ENCODE measurements around the gene NCLN.
A peak's percentile ranks its signal among the peaks of the same experiment; 100 is the strongest.
"Not testable (repeated sequence)": the region's sequence is repeated elsewhere in the genome, so short reads cannot be mapped to it uniquely, and the experiment has no call there.

Gene NCLN

DNA sequence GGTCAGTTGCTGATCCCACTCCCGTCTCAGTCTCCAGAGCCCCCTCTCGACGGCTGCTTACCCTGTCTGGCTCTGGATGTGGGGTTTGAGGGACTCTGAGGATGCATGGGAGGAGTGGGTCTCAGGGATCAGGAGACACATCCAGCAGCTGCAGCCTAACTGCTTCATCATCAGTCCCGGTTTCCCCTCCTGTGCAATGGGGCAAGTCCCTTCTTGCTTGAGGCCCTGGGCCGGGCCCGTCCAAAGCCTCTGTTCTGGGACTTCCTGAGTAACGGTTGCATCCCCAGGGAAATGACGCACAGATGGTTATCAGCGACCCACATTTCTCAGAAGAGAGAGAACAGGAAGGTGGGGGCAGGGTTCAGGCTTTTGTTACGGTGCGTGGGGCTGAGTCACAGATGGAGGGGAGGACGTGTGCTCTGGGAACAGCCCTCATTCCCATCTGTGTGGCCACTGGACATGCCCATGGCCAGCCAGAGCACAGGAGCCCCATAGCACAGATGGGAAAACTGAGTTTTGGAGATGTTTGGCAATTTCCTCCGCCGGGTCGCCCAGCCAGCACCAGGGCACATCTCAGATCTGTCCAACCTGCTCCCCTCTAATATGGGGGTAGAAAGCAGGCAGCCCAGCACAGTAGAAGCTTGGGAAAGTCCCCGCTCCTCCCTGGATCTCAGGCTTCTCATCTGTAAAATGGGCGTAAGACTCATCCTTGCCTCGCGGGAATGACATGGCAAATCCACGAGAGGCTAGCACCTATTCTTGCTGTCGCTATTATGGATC is 30.6 kb upstream of the NCLN start:
- DNase-seq (ENCODE audit: low spot score), result no peak

DNA sequence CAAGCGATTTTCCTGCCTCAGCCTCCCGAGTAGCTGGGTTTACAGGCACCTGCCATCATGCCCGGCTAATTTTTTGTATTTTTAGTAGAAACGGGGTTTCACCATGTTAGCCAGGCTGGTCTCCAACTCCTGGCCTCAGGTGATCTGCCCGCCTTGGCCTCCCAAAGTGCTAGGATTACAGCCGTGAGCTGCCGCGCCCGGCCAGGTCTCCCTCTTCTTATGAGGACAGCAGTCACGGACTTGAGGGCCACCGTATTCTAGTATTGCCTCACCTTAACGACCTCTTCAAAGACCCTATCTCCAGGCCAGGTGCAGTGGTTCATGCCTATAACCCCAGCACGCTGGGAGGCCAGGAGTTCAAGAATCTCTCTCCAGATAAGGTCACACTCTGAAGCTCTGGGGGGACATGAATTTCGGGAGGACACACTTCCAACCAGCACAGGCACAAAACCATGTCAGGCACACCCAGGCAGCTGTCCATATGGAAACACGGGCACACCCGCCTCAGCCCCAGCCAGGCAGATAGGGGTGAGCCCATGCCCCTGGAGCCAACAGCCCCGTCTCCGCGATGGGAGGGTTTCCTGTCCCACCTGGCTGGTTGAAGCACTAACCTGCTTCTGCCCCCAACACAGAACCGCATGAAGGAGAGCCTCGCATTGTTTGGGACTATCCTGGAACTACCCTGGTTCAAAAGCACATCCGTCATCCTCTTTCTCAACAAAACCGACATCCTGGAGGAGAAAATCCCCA is 28.5 kb upstream of the NCLN start:
- DNase-seq (ENCODE audit: low spot score), result no peak

GRCh38 chr19:3159565-3159964 is 26.2 kb upstream of the NCLN start:
- no peak for DNase-seq (ENCODE audit: low spot score)

- DNase-seq (ENCODE audit: low spot score), result no peak
These were observed 25.5 kb upstream of the NCLN start for GRCh38 chr19:3160219-3160618.

DNA sequence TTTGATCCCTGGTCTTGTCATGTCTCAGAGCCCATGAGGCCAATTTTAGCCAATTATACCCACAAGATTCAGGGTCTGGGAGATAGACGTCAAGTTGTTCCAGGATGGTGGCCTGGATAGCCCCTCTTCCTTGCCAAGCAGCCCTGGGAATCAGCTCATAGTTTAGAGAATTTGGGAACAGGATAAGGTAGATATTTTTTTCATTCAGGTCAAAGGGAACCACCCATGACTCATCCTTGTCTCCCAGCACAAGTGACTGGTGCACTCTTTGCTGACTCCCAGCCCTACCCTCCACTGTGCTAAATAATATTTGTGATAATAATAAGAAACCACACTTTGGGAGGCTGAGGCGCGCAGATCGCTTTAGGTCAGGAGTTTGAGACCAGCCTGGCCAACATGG is 24.3 kb upstream of the NCLN start:
- no peak for DNase-seq (ENCODE audit: low spot score)

GRCh38 chr19:3162418-3163229 is 23.1 kb upstream of the NCLN start:
- DNase-seq (ENCODE audit: low spot score), result no peak

DNA sequence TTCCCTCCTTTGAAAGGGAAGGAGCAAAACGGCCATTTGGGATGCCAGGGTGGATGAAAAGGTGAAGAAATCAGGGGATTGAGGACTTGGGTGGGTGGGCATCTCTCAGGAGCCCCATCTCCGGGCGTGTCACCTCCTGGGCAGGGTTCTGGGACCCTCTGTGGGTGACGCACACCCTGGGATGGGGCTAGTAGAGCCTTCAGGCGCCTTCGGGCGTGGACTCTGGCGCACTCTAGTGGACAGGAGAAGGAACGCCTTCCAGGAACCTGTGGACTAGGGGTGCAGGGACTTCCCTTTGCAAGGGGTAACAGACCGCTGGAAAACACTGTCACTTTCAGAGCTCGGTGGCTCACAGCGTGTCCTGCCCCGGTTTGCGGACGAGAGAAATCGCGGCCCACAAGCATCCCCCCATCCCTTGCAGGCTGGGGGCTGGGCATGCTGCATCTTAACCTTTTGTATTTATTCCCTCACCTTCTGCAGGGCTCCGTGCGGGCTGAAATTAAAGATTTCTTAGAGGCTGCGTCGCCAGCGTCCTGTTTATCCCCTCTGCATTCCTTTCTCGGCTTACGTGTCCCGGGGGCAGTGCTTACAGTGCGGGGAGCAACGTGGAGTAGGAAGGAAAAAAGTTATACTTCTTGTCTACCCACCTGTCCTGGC is 22.4 kb upstream of the NCLN start:
- peak; percentile 91 for DNase-seq (ENCODE audit: low spot score)

DNA sequence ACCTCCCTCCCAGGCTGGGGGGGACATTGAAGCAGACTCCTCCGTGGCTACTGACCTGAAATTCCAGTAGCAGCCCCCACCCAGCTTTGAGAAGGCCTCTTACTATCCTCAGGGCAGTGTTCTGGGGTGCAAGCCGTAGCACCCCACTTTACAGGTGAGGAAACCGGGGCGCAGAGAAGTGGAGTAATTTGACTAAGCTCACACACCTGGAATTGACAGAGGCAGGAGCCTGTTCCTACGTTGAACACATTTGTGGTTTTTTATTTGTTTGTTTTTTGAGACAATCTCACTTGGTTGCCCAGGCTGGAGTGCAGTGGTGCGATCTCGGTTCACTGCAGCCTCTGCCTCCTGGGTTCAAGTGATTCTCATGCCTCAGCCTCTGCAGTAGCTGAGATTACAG is 21.8 kb upstream of the NCLN start:
- no peak for DNase-seq (ENCODE audit: low spot score)

DNA sequence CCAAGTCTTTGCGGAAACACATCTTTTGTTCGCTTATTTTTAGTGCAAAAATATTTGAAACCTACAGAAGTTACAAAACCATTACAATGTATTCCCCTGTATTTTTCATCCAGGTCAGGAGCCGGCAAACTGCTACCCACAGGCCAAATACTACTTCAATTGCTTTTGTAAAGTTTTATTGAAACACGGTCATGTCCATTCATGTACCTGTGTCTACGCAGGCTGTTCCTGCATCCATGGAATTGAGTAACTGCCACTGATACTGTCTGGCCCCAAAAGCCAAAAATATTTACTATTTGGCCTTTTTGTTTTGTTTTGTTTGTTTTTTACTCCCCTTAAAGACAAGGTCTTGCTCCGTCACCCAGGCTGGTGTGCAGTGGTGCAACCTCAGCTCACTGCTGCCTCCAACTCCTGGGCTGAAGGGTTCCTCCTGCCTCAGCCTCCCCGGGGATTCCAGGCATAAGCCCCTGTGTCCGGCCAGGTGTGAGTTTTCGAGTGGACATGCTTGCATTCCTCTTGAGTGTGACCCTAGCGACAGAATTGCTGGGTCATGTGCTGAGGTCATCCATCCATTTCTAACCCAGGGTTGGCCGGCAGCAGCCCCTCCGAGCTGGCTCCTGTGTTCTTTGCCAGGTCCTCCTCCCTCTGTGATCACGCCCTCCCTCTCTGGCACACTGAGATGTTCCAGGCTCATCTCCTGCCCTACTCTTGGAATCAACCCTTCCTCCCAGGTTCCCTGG is 18.0 kb upstream of the NCLN start:
- DNase-seq (ENCODE audit: low spot score), result no peak

DNA sequence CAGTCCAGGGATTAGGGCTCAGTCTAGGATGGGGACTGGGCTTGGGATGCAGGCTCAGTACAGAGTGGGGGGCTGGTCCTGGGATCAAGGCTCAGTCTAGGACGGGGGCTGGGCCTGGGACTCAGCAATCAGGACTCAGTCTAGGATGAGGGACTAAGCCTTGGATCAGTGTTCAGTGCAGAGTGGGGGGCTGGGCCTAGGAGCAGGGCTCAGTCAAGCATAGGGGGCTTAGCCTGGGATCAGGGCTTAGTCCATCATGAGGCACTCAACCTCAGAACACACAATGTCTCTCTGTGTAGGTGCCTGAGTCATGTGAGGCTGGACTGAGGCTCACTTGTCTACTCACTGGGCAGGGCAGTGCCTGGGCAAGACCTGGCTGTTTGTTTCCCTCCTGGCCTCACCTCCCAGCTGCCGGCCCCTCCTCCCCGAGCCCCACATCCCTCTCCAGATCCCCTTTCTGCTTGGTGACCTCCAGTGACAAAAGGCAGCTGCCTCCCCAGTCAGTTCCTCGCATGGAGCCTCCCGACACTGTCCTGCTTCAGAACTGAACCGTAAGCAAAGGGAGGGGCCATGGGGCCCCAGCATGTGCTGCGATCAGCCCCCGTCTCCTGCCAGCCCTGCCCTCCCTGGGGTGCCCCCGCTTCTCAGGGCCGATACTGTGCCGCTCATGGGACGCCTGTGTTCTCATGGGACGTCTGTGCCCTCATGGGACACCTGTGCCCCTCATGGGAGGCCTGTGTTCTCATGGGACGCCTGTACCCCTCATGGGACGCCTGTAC is 13.6 kb upstream of the NCLN start:
- no peak for DNase-seq (ENCODE audit: low spot score)

- not testable (repeated sequence) for DNase-seq (ENCODE audit: low spot score)
These were observed 13.1 kb upstream of the NCLN start for GRCh38 chr19:3172673-3173000.

DNA sequence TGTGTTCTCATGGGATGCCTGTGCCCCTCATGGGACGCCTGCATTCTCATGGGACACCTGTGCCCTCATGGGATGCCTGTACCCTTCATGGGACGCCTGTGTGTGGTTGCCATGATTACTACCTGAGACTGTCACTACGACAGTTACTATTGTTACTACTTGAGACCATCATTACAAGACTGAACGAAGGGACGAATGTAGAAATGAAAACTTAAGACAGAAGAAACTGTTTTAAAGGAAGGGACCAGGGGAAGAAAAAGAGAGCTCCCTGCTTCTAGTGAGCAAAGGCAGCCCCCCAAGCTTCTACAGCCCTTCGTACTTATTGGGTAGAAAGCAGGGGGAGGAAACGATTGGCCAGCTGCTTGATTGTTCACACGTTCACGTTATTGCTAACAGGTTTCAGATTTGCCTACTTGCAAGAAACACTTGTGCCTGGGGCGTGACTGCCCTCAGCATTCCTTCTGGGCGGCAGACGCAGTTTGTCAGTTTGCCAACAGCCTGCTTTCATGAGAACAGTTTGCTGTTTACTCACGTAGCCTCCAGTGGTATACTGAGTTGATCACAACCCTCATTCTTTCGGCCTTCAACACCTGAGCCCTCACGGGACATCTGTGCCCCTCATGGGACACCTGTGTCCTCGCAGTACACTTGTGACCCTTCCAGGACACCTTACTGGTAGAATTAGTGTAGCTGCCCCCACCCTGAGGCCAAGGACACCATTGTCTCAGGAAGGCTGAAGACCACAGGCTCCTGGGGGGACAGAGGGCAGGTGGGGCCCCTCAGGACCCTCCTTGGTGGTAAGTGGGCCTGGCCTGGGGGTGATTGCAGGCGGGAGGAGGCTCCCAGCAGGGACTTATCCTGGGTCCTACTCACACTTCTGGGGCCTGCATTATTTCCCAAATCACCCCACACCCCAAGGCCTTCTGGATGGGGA is 9.7 kb upstream of the NCLN start:
- no peak for DNase-seq (ENCODE audit: low spot score)

DNA sequence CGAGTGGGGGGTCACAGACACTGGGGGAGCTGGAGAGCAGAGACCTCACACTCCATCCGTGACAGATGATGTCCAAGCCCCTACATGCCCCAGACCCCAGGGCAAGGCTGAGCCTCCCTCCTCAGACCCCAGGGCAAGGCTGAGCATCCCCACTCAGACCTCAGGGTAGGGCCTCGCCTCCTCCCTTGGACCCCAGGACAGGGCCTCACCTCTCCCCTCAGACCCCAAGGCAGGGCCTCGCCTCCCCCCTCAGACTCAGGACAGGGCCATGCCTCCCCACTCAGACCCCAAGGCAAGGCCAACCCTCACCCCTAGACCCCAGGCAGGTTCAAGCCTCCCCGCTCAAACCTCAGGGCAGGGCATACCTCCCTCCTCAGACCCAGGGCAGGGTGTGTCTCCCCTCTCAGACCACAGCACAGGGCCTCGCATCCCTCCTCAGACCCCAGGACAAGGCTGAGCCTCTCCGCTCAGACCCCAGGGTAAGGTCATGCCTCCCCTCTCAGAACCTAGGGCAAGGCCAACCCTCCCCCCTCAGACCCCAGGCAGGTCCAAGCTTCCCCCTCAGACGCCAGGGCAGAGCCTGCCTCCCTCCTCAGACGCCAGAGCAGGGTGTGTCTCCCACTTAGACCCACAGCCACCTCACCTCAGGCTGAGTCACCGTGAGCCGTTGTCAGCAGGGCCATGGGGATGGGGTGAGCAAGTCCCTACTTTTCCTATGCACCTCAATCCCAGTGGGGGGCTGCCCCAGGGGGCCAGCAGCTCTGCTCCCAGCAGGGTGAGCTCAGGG is 8.8 kb upstream of the NCLN start:
- DNase-seq (ENCODE audit: low spot score), result no peak

DNA sequence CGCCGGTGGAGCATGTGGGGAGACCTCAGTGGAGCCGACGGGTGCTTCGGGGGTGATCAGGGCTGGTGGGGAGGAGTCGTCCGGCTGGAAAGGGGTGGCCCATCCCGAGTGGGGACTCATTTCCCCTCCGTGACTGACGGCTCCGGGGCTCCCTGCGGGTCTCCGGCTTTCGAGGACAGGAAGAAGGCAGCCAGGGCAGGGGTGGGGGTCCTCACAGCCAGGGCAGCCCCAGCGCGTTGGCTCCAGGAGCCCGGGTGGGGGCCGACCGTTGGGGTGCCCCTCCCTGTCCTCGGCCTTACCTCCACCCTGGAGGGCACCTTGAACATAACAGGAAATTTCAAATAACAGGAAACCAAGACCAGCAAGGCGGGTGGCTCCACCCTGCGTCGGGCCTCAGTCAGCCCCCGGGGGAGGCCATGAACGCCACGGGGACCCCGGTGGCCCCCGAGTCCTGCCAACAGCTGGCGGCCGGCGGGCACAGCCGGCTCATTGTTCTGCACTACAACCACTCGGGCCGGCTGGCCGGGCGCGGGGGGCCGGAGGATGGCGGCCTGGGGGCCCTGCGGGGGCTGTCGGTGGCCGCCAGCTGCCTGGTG is 7.3 kb upstream of the NCLN start, which contains the start of gene S1PR4:
Gene S1PR4, plus strand, starts transcription at position 393 of the 596 bp plus-strand sequence. Its CDS starts 24 bp downstream, at position 417.
- no peak for DNase-seq (ENCODE audit: low spot score)

DNA sequence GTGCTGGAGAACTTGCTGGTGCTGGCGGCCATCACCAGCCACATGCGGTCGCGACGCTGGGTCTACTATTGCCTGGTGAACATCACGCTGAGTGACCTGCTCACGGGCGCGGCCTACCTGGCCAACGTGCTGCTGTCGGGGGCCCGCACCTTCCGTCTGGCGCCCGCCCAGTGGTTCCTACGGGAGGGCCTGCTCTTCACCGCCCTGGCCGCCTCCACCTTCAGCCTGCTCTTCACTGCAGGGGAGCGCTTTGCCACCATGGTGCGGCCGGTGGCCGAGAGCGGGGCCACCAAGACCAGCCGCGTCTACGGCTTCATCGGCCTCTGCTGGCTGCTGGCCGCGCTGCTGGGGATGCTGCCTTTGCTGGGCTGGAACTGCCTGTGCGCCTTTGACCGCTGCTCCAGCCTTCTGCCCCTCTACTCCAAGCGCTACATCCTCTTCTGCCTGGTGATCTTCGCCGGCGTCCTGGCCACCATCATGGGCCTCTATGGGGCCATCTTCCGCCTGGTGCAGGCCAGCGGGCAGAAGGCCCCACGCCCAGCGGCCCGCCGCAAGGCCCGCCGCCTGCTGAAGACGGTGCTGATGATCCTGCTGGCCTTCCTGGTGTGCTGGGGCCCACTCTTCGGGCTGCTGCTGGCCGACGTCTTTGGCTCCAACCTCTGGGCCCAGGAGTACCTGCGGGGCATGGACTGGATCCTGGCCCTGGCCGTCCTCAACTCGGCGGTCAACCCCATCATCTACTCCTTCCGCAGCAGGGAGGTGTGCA is 6.6 kb upstream of the NCLN start:
- no peak for DNase-seq (ENCODE audit: low spot score)

DNA sequence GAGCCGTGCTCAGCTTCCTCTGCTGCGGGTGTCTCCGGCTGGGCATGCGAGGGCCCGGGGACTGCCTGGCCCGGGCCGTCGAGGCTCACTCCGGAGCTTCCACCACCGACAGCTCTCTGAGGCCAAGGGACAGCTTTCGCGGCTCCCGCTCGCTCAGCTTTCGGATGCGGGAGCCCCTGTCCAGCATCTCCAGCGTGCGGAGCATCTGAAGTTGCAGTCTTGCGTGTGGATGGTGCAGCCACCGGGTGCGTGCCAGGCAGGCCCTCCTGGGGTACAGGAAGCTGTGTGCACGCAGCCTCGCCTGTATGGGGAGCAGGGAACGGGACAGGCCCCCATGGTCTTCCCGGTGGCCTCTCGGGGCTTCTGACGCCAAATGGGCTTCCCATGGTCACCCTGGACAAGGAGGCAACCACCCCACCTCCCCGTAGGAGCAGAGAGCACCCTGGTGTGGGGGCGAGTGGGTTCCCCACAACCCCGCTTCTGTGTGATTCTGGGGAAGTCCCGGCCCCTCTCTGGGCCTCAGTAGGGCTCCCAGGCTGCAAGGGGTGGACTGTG is 5.9 kb upstream of the NCLN start:
- no peak for DNase-seq (ENCODE audit: low spot score)

Data from D341Med (cell line).